Measurements from ENCODE around the gene MAOA. TPM values are rescaled to one million over a fixed set of nuclear protein-coding genes. Genes with fewer than 3 reads are reported as not detected.

MAOA gene
- total RNA-seq, 4 donors from 2014 or later, result 287 to 362 (median 316) TPM

DNA sequence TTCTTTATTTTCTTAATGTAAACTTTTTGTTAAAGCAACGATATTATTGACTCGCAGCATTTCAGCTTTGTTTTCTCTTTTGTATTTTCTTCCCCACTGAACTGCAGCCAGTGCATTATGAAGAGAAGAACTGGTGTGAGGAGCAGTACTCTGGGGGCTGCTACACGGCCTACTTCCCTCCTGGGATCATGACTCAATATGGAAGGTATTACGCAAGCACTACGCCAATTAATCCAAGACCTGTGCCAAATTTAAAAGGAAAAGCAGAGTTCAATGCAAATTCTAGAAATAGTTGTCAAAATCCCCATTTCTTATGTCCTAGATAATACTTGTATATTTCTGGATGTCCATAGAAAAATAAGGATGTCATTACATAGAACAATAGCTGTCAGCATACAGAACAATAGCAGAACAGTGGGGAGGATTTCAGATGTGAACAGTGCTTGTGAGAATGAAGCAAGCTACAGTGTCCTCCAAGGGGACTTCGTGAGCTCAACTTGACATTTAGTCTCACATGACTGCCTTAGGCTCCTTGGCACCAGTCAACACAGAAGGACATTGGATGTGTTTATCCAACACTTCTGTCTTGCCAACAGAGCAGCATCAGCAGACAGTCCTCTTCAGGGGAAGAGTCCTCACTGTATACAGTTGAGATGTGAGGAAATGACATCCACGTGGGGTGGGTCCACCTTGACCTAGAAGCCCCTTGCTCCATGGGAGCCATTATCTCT lies 85.9 kb downstream of the MAOA start:
- peak; percentile 42 to 53 for DNase-seq
- TF ChIP-seq, protein P1, sequence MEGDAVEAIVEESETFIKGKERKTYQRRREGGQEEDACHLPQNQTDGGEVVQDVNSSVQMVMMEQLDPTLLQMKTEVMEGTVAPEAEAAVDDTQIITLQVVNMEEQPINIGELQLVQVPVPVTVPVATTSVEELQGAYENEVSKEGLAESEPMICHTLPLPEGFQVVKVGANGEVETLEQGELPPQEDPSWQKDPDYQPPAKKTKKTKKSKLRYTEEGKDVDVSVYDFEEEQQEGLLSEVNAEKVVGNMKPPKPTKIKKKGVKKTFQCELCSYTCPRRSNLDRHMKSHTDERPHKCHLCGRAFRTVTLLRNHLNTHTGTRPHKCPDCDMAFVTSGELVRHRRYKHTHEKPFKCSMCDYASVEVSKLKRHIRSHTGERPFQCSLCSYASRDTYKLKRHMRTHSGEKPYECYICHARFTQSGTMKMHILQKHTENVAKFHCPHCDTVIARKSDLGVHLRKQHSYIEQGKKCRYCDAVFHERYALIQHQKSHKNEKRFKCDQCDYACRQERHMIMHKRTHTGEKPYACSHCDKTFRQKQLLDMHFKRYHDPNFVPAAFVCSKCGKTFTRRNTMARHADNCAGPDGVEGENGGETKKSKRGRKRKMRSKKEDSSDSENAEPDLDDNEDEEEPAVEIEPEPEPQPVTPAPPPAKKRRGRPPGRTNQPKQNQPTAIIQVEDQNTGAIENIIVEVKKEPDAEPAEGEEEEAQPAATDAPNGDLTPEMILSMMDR (IDR thresholded peaks at IDR 0.05), result no peak
- peak in 1 of 2 donors; percentile 22 for TF ChIP-seq POLR2A (IDR thresholded peaks at IDR 0.05)

DNA sequence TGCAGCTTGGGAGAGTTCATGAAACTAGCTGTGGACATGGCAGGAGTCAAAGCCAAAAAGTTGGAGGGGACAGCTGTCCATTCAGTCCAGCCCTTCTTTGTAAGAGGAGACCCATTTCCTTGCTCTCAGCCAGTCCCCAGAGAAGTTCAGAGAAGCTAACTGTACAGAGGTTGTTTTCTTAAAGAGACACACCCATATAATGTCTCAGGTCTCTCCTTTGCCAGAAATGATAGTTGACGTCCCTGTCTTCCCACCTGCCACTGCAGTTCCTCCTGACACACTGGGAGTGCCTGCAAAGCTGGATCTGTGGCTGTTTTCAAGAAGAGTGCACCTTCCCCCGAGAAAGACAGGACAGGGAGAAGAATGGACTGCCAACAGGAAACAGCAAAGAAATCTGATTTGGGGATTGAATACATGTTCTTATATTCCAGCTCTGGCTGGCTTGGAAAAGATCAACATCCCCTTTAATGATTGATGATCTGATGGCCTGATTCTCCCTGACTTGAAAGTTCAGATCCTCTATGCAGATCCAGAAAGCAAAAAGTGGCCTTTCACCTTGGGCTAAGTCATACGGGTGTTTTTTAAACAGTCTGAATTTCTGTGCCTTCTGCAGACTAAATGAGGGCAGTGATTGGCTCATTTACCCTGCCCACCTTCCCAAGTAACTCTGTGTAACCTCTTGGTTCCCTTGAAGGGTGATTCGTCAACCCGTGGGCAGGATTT lies 87.2 kb downstream of the MAOA start:
- Histone ChIP-seq H3K36me3 (no peaks in the 10 kb centered on the region), H3K27me3 (no peaks in the 10 kb centered on the region), H3K4me1 (peaks cover 10 to 57% of the 10 kb centered on the region in 2 donors), H3K4me3 (replicated peaks in 1 of 3) (no peak overlapping the region), H3K27ac (peak overlapping the region in 2 of 3 donors; percentile 64 to 66), H3K9me3 (no peaks in the 10 kb centered on the region)
- TF ChIP-seq POLR2A (IDR thresholded peaks at IDR 0.05), result no peak
- TF ChIP-seq, protein P1 (IDR thresholded peaks at IDR 0.05), result no peak
- WGBS, 2 donors, result 66 to 81% methylated on average over 2 to 5 of the region's 5 CpGs
- intact Hi-C loops (cut with DNase I), result loop anchor here (5.0 to 10.0 kb wide), 2 partner anchors 81 to 398 kb away; no protein-coding TSS in a partner anchor
- DNase-seq, result no peak

More for the DNA sequence above, 85.9 kb downstream of the MAOA start:
- no peaks in the 10 kb centered on the region for H3K9me3 ChIP-seq
- H3K36me3 ChIP-seq, result no peaks in the 10 kb centered on the region
- no peaks in the 10 kb centered on the region for H3K27me3 ChIP-seq
- peak overlapping the region; percentile 64 to 72 (median 66) for H3K27ac ChIP-seq
- 32 to 34% methylated on average over 7 of the region's 7 CpGs for WGBS, 2 donors
- no peak overlapping the region for H3K4me3 ChIP-seq (replicated peaks in 1 of 3)
- H3K4me1 ChIP-seq, result peaks cover 10 to 57% of the 10 kb centered on the region in 2 donors
- intact Hi-C loops (cut with DNase I), result loop anchor here (5.0 to 10.0 kb wide), 2 partner anchors 80 to 397 kb away; no protein-coding TSS in a partner anchor

DNA sequence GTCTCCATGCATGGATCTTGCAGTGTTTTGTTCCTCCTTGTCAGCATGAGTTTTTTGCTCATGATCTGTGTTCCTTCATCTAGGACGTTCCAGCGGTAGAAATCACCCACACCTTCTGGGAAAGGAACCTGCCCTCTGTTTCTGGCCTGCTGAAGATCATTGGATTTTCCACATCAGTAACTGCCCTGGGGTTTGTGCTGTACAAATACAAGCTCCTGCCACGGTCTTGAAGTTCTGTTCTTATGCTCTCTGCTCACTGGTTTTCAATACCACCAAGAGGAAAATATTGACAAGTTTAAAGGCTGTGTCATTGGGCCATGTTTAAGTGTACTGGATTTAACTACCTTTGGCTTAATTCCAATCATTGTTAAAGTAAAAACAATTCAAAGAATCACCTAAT lies 88.2 kb downstream of the MAOA start:
- TF ChIP-seq, protein P1 (IDR thresholded peaks at IDR 0.05), result no peak
- no peak for TF ChIP-seq POLR2A (IDR thresholded peaks at IDR 0.05)
- DNase-seq, result no peak
- Histone ChIP-seq H3K9me3 (no peaks in the 10 kb centered on the region), H3K27ac (peak overlapping the region in 2 of 3 donors; percentile 50 to 66), H3K4me3 (replicated peaks in 1 of 3) (no peak overlapping the region), H3K4me1 (peaks cover 10 to 54% of the 10 kb centered on the region in 2 donors), H3K27me3 (no peaks in the 10 kb centered on the region), H3K36me3 (no peaks in the 10 kb centered on the region)
- intact Hi-C loops (cut with DNase I), result loop anchor here (5.0 to 10.0 kb wide), 2 partner anchors 82 to 399 kb away; no protein-coding TSS in a partner anchor
- WGBS, 2 donors, result 48 to 52% methylated on average over 3 of the region's 3 CpGs

DNA sequence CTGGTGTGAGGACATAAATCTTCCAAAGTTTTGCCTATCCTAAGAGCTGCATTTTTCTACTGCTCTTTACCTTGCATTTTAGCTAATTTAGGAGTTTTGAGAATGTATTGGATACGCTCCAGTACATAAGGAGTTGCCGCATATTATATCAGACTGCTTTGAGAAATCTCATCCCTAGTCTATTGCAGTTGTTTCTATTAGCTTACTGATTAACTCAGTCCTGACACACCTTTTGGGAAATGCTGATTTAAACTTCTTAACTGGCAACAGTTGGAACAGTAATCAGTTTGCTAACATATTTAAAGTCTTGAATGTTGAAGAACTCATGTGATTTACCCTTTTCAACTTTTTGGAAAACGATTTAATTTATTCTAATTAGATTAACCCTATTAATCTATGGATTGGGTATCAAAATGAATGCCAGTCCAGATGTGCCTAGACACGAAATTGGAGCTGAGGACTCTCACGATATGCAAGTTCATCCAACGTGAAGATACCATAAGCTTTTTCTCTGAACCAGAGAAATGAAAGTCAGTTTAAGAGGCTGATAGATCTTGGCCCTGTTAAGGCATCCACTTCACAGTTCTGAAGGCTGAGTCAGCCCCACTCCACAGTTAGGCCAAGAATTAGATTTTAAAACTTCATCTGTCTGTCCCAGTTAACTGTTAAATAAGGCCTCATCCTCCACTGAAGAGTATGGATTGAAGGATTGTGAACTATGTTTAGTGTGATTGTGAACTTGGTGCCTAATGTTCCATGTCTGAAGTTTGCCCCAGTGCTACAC lies 90.0 kb downstream of the MAOA start:
- DNase-seq, result no peak
- H3K4me1 ChIP-seq, result peaks cover 9 to 42% of the 10 kb centered on the region in 2 donors
- WGBS, 2 donors, result 59 to 72% methylated on average over 6 of the region's 6 CpGs
- intact Hi-C loops (cut with DNase I), result loop anchor here (10.0 kb wide), 1 partner anchor 401 kb away; no protein-coding TSS in a partner anchor
- no peak overlapping the region for H3K4me3 ChIP-seq (replicated peaks in 1 of 3)
- no peaks in the 10 kb centered on the region for H3K27me3 ChIP-seq
- no peaks in the 10 kb centered on the region for H3K9me3 ChIP-seq
- TF ChIP-seq, protein P1 (IDR thresholded peaks at IDR 0.05), result no peak
- no peak for TF ChIP-seq POLR2A (IDR thresholded peaks at IDR 0.05)
- no peaks in the 10 kb centered on the region for H3K36me3 ChIP-seq
- H3K27ac ChIP-seq, result peak overlapping the region; percentile 44 to 52 (median 50)
